Measurements from ENCODE around the gene FAM181A. TPM values are rescaled to one million over a fixed set of nuclear protein-coding genes. Genes with fewer than 3 reads are reported as not detected.

Gene FAM181A
- total RNA-seq, 1 donor from 2014 or later: not detected

- peak; percentile 60 for DNase-seq (ENCODE audit: low read depth)
Observed at GRCh38 chr14:93962701-93963601, 35.8 kb downstream of the FAM181A start.

- DNase-seq (ENCODE audit: low read depth): no peak
Observed at GRCh38 chr14:93963692-93964091, 36.5 kb downstream of the FAM181A start.

GRCh38 chr14:93964281-93964680 is 37.1 kb downstream of the FAM181A start:
- no peak for DNase-seq (ENCODE audit: low read depth)

GRCh38 chr14:93964820-93965286 is 37.7 kb downstream of the FAM181A start:
- DNase-seq (ENCODE audit: low read depth): no peak

GRCh38 chr14:93965287-93965821 is 38.2 kb downstream of the FAM181A start:
- DNase-seq (ENCODE audit: low read depth): peak; percentile 100

GRCh38 chr14:93965946-93966474 is 38.9 kb downstream of the FAM181A start:
- DNase-seq (ENCODE audit: low read depth): no peak

GRCh38 chr14:93967637-93968250 is 40.6 kb downstream of the FAM181A start:
- no peak for DNase-seq (ENCODE audit: low read depth)

GRCh38 chr14:93969082-93969828 is 42.1 kb downstream of the FAM181A start:
- DNase-seq (ENCODE audit: low read depth): no peak

GRCh38 chr14:93970585-93970964 is 43.4 kb downstream of the FAM181A start:
- no peak for DNase-seq (ENCODE audit: low read depth)

GRCh38 chr14:93970965-93971634 is 44.0 kb downstream of the FAM181A start:
- DNase-seq (ENCODE audit: low read depth): no peak

GRCh38 chr14:93971635-93972027 is 44.5 kb downstream of the FAM181A start:
- no peak for DNase-seq (ENCODE audit: low read depth)

GRCh38 chr14:93972618-93973205 is 45.6 kb downstream of the FAM181A start:
- DNase-seq (ENCODE audit: low read depth): no peak

GRCh38 chr14:93973607-93974006 is 46.5 kb downstream of the FAM181A start:
- no peak for DNase-seq (ENCODE audit: low read depth)

GRCh38 chr14:93974299-93974698 is 47.2 kb downstream of the FAM181A start:
- no peak for DNase-seq (ENCODE audit: low read depth)

GRCh38 chr14:93974833-93975232 is 47.7 kb downstream of the FAM181A start:
- no peak for DNase-seq (ENCODE audit: low read depth)

GRCh38 chr14:93975791-93976476 is 48.8 kb downstream of the FAM181A start:
- DNase-seq (ENCODE audit: low read depth): no peak

- DNase-seq (ENCODE audit: low read depth): no peak
Observed at GRCh38 chr14:93976477-93977057, 49.4 kb downstream of the FAM181A start, which contains the start of gene ASB2. Gene ASB2 (minus strand): TSS chr14:93976570. CDS start chr14:93964539, 12,031 bp downstream.

GRCh38 chr14:93977171-93977570 is 50.0 kb downstream of the FAM181A start:
- no peak for DNase-seq (ENCODE audit: low read depth)

- DNase-seq (ENCODE audit: low read depth): no peak
Observed at GRCh38 chr14:93977790-93978581, 50.8 kb downstream of the FAM181A start.
